A549 (cell line): ENCODE results near the gene ARID5A. TPM values are rescaled to one million over a fixed set of nuclear protein-coding genes. Genes with fewer than 3 reads are reported as not detected.
A peak's percentile ranks its signal among the peaks of the same experiment; 100 is the strongest.

Source experiments
- ATAC-seq, 2 experiments: fragments of 200-7000 bp in 1 of 2; fragments of >200 bp in 1 of 2; cut with Nextera tagmentation in 1 of 2; cut with Tn5 transposase in 1 of 2; 3 replicates each; pipeline versions ENCODE4 v1.8.0 to v1.9.1; 2018 to 2020; ENCODE audit warnings: mild to moderate bottlenecking in 1 of 2, moderate library complexity in 1 of 2
- CTCF ChIA-PET: fragments of 300-600 bp; sonication (Branson Sonifier 250); formaldehyde crosslinking; extraction: SDS; loops from one replicate; lab custom pipeline; 2021; ENCODE audit warnings: antibody characterized with exemption, inconsistent platforms; lab: Yijun Ruan, JAX
- POLR2A ChIA-PET: fragments of 350-600 bp; formaldehyde crosslinking; extraction: SDS; loops from one replicate; lab custom pipeline; 2021; ENCODE audit warnings: antibody characterized with exemption, inconsistent platforms; lab: Yijun Ruan, JAX
- DNase-seq, 2 experiments: peaks; one replicate each; pipeline versions ENCODE4 v3.0.0 to v3.0.0-alpha.2; 2011 to 2016; ENCODE audit warnings: low read depth in 1 of 2, low spot score in 1 of 2
- FAIRE-seq: peaks from 2 replicates; lab custom pipeline; 2011; peaks lifted over from hg19 to GRCh38; lab: Jason Lieb, UNC
- H3K27ac ChIP-seq, 2 experiments: fragments of >200 bp; sonication (Bioruptor Twin); formaldehyde crosslinking; 3 replicates each; pipeline ENCODE4 v1.5.1; 2016 to 2017
- H3K4me1 ChIP-seq: fragments of >200 bp; sonication (Bioruptor Twin); formaldehyde crosslinking; 3 replicates; pipeline ENCODE4 v1.6.1; 2016
- H3K4me2 ChIP-seq: fragments of >200 bp; sonication (Bioruptor Twin); formaldehyde crosslinking; 3 replicates; pipeline ENCODE4 v1.6.1; 2016
- H3K4me3 ChIP-seq: fragments of >200 bp; sonication (Bioruptor Twin); formaldehyde crosslinking; 3 replicates; pipeline ENCODE4 v1.5.1; 2016
- H3K9me3 ChIP-seq: fragments of >200 bp; sonication (Bioruptor Twin); formaldehyde crosslinking; 3 replicates; pipeline ENCODE4 v1.6.1; 2016
- ATOH8 ChIP-seq: fragments of 250-450 bp; sonication (Bioruptor Pico); IDR thresholded peaks from 2 replicates; pipeline ENCODE4 v1.5.0; 2020; ENCODE audit warnings: low read depth, mild to moderate bottlenecking, moderate library complexity
- CBX8 ChIP-seq: fragments of 200-600 bp; sonication (generic); IDR thresholded peaks from 2 replicates; pipeline ENCODE4 v1.6.1; 2016
- CEBPB ChIP-seq, 2 experiments: fragments of >200 bp in 1 of 2; sonication (Bioruptor Twin) in 1 of 2; formaldehyde crosslinking in 1 of 2; IDR thresholded peaks; 2 replicates each; pipeline ENCODE4 v1.6.1; 2012 to 2016
- EHMT2 ChIP-seq: fragments of 200-600 bp; sonication (generic); IDR thresholded peaks from 2 replicates; pipeline ENCODE4 v1.6.1; 2016; ENCODE audit warnings: antibody characterized with exemption, low read depth, mild to moderate bottlenecking, moderate library complexity
- FOSB ChIP-seq: fragments of 250-450 bp; sonication (Bioruptor Pico); IDR thresholded peaks from 2 replicates; pipeline ENCODE4 v1.5.0; 2020; ENCODE audit warnings: mild to moderate bottlenecking, moderate library complexity
- FOSL2 ChIP-seq, 2 experiments: fragments of 450-650 bp in 1 of 2; fragments of >200 bp in 1 of 2; sonication (Bioruptor Twin) in 1 of 2; formaldehyde crosslinking; IDR thresholded peaks; 2 replicates each; pipeline versions ENCODE4 v1.5.0 to v1.6.1; 2016 to 2020; ENCODE audit warnings: mild to moderate bottlenecking in 1 of 2, moderate library complexity in 1 of 2
- GATA3 ChIP-seq: IDR thresholded peaks from 2 replicates; pipeline ENCODE4 v1.6.1; 2012; ENCODE audit warnings: borderline replicate concordance
- HOXB5 ChIP-seq: fragments of 250-450 bp; sonication (Bioruptor Pico); IDR thresholded peaks from 2 replicates; pipeline ENCODE4 v1.5.0; 2020; ENCODE audit warnings: mild to moderate bottlenecking, moderate library complexity
- JUNB ChIP-seq: fragments of >200 bp; sonication (Bioruptor Twin); formaldehyde crosslinking; IDR thresholded peaks from 2 replicates; pipeline ENCODE4 v1.6.1; 2016
- NFE2L2 ChIP-seq: fragments of 150-350 bp; conservative IDR thresholded peaks from 2 replicates; pipeline ENCODE4 v1.6.1; 2014; ENCODE audit warnings: low read length
- NPAS2 ChIP-seq: fragments of 250-450 bp; sonication (Bioruptor Pico); IDR thresholded peaks from 2 replicates; pipeline ENCODE4 v1.8.0; 2022; ENCODE audit warnings: mild to moderate bottlenecking, moderate library complexity, borderline replicate concordance
- PBX3 ChIP-seq: IDR thresholded peaks from 2 replicates; pipeline ENCODE4 v1.6.1; 2012
- PHF8 ChIP-seq: fragments of 200-600 bp; sonication (generic); IDR thresholded peaks from 2 replicates; pipeline ENCODE4 v1.6.1; 2016; ENCODE audit warnings: low read depth, mild to moderate bottlenecking, antibody characterized with exemption, moderate library complexity, borderline replicate concordance
- POLR2A ChIP-seq: IDR thresholded peaks from 2 replicates; pipeline ENCODE4 v1.6.1; 2012; ENCODE audit warnings: mild to moderate bottlenecking, low read length
- POLR2AphosphoS2 ChIP-seq: conservative IDR thresholded peaks from 2 replicates; pipeline ENCODE4 v1.6.1; 2012; ENCODE audit warnings: low read length, improper control_type of control experiment, inconsistent platforms
- RFX5 ChIP-seq: fragments of 450-650 bp; IDR thresholded peaks from 2 replicates; pipeline ENCODE4 v1.7.1; 2014; ENCODE audit warnings: antibody characterized with exemption, mild to moderate bottlenecking, moderate library complexity
- RNF2 ChIP-seq: fragments of 200-600 bp; sonication (generic); IDR thresholded peaks from 2 replicates; pipeline ENCODE4 v1.6.1; 2016; ENCODE audit warnings: low read depth, mild to moderate bottlenecking, antibody characterized with exemption, moderate library complexity, borderline replicate concordance
- SMC3 ChIP-seq: fragments of >200 bp; sonication (Bioruptor Twin); formaldehyde crosslinking; IDR thresholded peaks from 3 replicates; pipeline ENCODE4 v1.6.1; 2018; ENCODE audit warnings: inconsistent platforms
- SREBF2 ChIP-seq: fragments of 450-650 bp; IDR thresholded peaks from 2 replicates; pipeline ENCODE4 v1.6.1; 2014; ENCODE audit warnings: mild to moderate bottlenecking, moderate library complexity
- WGBS: methylation state at CpG from one replicate; pipeline ENCODE4 v1.1.6; 2017; ENCODE audit errors: missing lambda C conversion rate; 5-methylcytosine and 5-hydroxymethylcytosine counted together
- polyA plus RNA-seq, 4 experiments: library from polyadenylated mRNA; depleted of rRNA in 3 of 4; stranded (reverse); fragments of >200 nt; fragmentation: RNase III in 1 of 4; extraction: RNeasy Plus Mini Kit Qiagen cat#74134 plus additional on column Dnase treatment in 1 of 4; gene quantifications; 2 replicates in 3 of 4; 3 replicates in 1 of 4; pipeline ENCODE4 v1.2.3, GENCODE V29; 2011 to 2017
- TF ChIP-seq, protein P1 (sequence below): fragments of 250-450 bp; sonication (Bioruptor Pico); IDR thresholded peaks from 2 replicates; pipeline ENCODE4 v1.5.0; 2021; ENCODE audit warnings: mild to moderate bottlenecking, moderate library complexity, borderline replicate concordance
- TF ChIP-seq, protein P2 (sequence below): fragments of 200-600 bp; sonication (generic); IDR thresholded peaks from 2 replicates; pipeline ENCODE4 v1.6.1; 2016; ENCODE audit warnings: antibody characterized with exemption, mild to moderate bottlenecking, moderate library complexity
- TF ChIP-seq, protein P3 (sequence below): fragments of >200 bp; sonication (Bioruptor Twin); formaldehyde crosslinking; IDR thresholded peaks from 3 replicates; pipeline ENCODE4 v1.5.1; 2016

ARID5A gene
- polyA plus RNA-seq, 2 of the 4 experiments (the other 2 are of a cell fraction): 1.2 to 4.4 TPM

GRCh38 chr2:96491860-96492497 is 44.6 kb upstream of the ARID5A start:
- Histone ChIP-seq H3K4me1 (no peaks in the 10 kb centered on the region), H3K27ac (no peak overlapping the region), H3K4me2 (no peak overlapping the region), H3K4me3 (no peak overlapping the region), H3K9me3 (peaks cover 4% of the 10 kb centered on the region; the same call in 1 of the 3 replicates)
- no peak for FAIRE-seq
- no peak for ATAC-seq
- POLR2A ChIA-PET: no interaction called here
- WGBS: 82% methylated on average over 1 of the region's 1 CpG
- CTCF ChIA-PET: interaction anchor here (1.6 to 1.8 kb wide), 2 partner anchors 16 to 85 kb away, joined by 3 to 4 read pairs; no protein-coding TSS in a partner anchor
- no peak for TF ChIP-seq CEBPB (IDR thresholded peaks at IDR 0.05)
- TF ChIP-seq CBX8: no peak
- no peak for TF ChIP-seq PBX3
- no peak for DNase-seq

DNA sequence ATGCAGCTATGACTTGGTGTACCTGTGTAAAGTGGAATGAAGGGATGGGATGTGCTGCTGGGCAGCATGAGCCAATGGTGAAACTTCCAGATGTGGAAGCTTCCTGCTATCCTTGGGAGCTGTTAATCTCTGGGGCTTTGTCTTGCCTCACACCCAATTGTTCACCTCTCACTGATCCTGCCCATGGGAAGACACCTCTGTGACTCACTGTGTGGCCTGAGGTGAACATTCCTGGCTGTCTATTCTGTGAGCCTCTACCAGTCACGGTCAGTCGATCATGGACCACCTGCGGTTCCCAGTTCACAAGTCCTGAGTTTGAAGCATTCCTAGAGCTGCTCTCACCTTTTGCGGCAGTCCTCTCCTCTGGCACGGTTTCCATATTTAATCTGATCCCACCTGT is 43.5 kb upstream of the ARID5A start:
- ATAC-seq (peak; percentile 58 to 66; a peak in 3 of 6 replicates), DNase-seq (peak; percentile 23 to 42), FAIRE-seq (no peak)
- POLR2A ChIA-PET: no interaction called here
- CTCF ChIA-PET: interaction anchor here (0.6 to 1.8 kb wide), 3 partner anchors 17 to 86 kb away, joined by 3 to 4 read pairs (median 3); no protein-coding TSS in a partner anchor
- Histone ChIP-seq H3K4me2 (no peak overlapping the region; the same call in 2 of the 3 replicates), H3K27ac (no peak overlapping the region), H3K4me1 (no peaks in the 10 kb centered on the region), H3K9me3 (peaks cover 4% of the 10 kb centered on the region; the same call in 1 of the 3 replicates), H3K4me3 (no peak overlapping the region)
- 36% methylated on average over 5 of the region's 5 CpGs for WGBS
- TF ChIP-seq, protein P1, sequence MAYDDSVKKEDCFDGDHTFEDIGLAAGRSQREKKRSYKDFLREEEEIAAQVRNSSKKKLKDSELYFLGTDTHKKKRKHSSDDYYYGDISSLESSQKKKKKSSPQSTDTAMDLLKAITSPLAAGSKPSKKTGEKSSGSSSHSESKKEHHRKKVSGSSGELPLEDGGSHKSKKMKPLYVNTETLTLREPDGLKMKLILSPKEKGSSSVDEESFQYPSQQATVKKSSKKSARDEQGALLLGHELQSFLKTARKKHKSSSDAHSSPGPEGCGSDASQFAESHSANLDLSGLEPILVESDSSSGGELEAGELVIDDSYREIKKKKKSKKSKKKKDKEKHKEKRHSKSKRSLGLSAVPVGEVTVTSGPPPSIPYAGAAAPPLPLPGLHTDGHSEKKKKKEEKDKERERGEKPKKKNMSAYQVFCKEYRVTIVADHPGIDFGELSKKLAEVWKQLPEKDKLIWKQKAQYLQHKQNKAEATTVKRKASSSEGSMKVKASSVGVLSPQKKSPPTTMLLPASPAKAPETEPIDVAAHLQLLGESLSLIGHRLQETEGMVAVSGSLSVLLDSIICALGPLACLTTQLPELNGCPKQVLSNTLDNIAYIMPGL (CRISPR knock-in tag): no peak
- TF ChIP-seq RNF2 (no peak), POLR2AphosphoS2 (no peak), GATA3 (no peak), NFE2L2 (no peak), POLR2A (no peak), SREBF2 (no peak), ATOH8 (CRISPR knock-in tag) (no peak), JUNB (no peak), NPAS2 (CRISPR knock-in tag) (no peak), PHF8 (no peak), SMC3 (no peak), FOSB (CRISPR knock-in tag) (no peak), RFX5 (no peak), FOSL2 (IDR thresholded peaks at IDR 0.05) (no peak), FOSL2 (CRISPR knock-in tag; IDR thresholded peaks at IDR 0.05) (no peak), EHMT2 (no peak), PBX3 (no peak), HOXB5 (no peak)
- TF ChIP-seq, protein P2, sequence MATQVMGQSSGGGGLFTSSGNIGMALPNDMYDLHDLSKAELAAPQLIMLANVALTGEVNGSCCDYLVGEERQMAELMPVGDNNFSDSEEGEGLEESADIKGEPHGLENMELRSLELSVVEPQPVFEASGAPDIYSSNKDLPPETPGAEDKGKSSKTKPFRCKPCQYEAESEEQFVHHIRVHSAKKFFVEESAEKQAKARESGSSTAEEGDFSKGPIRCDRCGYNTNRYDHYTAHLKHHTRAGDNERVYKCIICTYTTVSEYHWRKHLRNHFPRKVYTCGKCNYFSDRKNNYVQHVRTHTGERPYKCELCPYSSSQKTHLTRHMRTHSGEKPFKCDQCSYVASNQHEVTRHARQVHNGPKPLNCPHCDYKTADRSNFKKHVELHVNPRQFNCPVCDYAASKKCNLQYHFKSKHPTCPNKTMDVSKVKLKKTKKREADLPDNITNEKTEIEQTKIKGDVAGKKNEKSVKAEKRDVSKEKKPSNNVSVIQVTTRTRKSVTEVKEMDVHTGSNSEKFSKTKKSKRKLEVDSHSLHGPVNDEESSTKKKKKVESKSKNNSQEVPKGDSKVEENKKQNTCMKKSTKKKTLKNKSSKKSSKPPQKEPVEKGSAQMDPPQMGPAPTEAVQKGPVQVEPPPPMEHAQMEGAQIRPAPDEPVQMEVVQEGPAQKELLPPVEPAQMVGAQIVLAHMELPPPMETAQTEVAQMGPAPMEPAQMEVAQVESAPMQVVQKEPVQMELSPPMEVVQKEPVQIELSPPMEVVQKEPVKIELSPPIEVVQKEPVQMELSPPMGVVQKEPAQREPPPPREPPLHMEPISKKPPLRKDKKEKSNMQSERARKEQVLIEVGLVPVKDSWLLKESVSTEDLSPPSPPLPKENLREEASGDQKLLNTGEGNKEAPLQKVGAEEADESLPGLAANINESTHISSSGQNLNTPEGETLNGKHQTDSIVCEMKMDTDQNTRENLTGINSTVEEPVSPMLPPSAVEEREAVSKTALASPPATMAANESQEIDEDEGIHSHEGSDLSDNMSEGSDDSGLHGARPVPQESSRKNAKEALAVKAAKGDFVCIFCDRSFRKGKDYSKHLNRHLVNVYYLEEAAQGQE: no peak
- TF ChIP-seq, protein P3, sequence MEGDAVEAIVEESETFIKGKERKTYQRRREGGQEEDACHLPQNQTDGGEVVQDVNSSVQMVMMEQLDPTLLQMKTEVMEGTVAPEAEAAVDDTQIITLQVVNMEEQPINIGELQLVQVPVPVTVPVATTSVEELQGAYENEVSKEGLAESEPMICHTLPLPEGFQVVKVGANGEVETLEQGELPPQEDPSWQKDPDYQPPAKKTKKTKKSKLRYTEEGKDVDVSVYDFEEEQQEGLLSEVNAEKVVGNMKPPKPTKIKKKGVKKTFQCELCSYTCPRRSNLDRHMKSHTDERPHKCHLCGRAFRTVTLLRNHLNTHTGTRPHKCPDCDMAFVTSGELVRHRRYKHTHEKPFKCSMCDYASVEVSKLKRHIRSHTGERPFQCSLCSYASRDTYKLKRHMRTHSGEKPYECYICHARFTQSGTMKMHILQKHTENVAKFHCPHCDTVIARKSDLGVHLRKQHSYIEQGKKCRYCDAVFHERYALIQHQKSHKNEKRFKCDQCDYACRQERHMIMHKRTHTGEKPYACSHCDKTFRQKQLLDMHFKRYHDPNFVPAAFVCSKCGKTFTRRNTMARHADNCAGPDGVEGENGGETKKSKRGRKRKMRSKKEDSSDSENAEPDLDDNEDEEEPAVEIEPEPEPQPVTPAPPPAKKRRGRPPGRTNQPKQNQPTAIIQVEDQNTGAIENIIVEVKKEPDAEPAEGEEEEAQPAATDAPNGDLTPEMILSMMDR: no peak
